IMR-90 (cell line): Measurements from ENCODE around the gene WSB1. TPM values are rescaled to one million over a fixed set of nuclear protein-coding genes. Genes with fewer than 3 reads are reported as not detected.

Source experiments
- ATAC-seq: fragments of 200-7000 bp; cut with Tn5 transposase; 2 replicates; pipeline ENCODE4 v1.9.1; 2020; ENCODE audit warnings: low read depth, mild to moderate bottlenecking, moderate library complexity
- BruUV-seq: library from RNA; stranded (reverse); fragments of 400-500 nt; replicated peaks from 2 replicates; lab custom pipeline; 2021; lab: Mats Ljungman, UMichigan
- CTCF ChIA-PET: fragments of 300-600 bp; formaldehyde crosslinking; extraction: SDS; loops from one replicate; lab custom pipeline; 2021; ENCODE audit warnings: antibody characterized with exemption; lab: Yijun Ruan, JAX
- POLR2A ChIA-PET: fragments of 300-600 bp; sonication (Branson Sonifier 250); formaldehyde crosslinking; loops from one replicate; lab custom pipeline; 2022; ENCODE audit warnings: antibody characterized with exemption; ENCODE audit not compliant: unreplicated experiment; lab: Charles Lee
- DNase-seq: peaks from one replicate; pipeline ENCODE4 v3.0.0; 2013
- H2AFZ ChIP-seq: replicated peaks from 2 replicates; pipeline ENCODE3; 2013; ENCODE audit warnings: low read length, mild to moderate bottlenecking; ENCODE audit not compliant: poor library complexity
- H2AK5ac ChIP-seq: 2 replicates; pipeline ENCODE4 v1.6.1; 2013; ENCODE audit warnings: low read depth, low read length, inconsistent platforms
- H2AK9ac ChIP-seq: replicated peaks from 2 replicates; pipeline ENCODE3; 2013; ENCODE audit warnings: mild to moderate bottlenecking, low read depth, low read length, moderate library complexity; ENCODE audit not compliant: poor library complexity
- H2BK120ac ChIP-seq: 2 replicates; pipeline ENCODE4 v1.6.1; 2013; ENCODE audit warnings: low read depth, low read length, inconsistent platforms
- H2BK15ac ChIP-seq: 3 replicates; pipeline ENCODE4 v1.6.1; 2013; ENCODE audit warnings: low read depth, low read length, inconsistent platforms
- H2BK20ac ChIP-seq: 2 replicates; pipeline ENCODE4 v1.6.1; 2013; ENCODE audit warnings: low read depth, mild to moderate bottlenecking, inconsistent platforms, low read length, moderate library complexity
- H2BK5ac ChIP-seq: 2 replicates; pipeline ENCODE4 v1.6.1; 2013; ENCODE audit warnings: mild to moderate bottlenecking, low read depth, low read length, inconsistent platforms; ENCODE audit not compliant: poor library complexity, severe bottlenecking
- H3K14ac ChIP-seq: replicated peaks from 2 replicates; pipeline ENCODE4 v1.6.1; 2013; ENCODE audit warnings: low read depth, low read length, inconsistent platforms
- H3K18ac ChIP-seq: 2 replicates; pipeline ENCODE4 v1.6.1; 2013; ENCODE audit warnings: low read depth, low read length, control low read depth
- H3K23ac ChIP-seq: 2 replicates; pipeline ENCODE4 v1.6.1; 2013; ENCODE audit warnings: low read depth, low read length, inconsistent platforms
- H3K27ac ChIP-seq: 2 replicates; pipeline ENCODE4 v1.5.1; 2013; ENCODE audit warnings: mild to moderate bottlenecking, control low read depth, low read length; ENCODE audit not compliant: insufficient read depth
- H3K27me3 ChIP-seq: 2 replicates; pipeline ENCODE4 v1.6.1; 2013; ENCODE audit warnings: low read length; ENCODE audit not compliant: control insufficient read depth, insufficient read depth
- H3K36me3 ChIP-seq: 2 replicates; pipeline ENCODE4 v1.6.1; 2013; ENCODE audit warnings: low read length, mixed read lengths; ENCODE audit not compliant: control insufficient read depth, insufficient read depth
- H3K4ac ChIP-seq: 2 replicates; pipeline ENCODE4 v1.6.1; 2013; ENCODE audit warnings: low read depth, low read length, inconsistent platforms
- H3K4me1 ChIP-seq: 2 replicates; pipeline ENCODE4 v1.6.1; 2013; ENCODE audit warnings: low read length, mixed read lengths; ENCODE audit not compliant: control insufficient read depth, insufficient read depth
- H3K4me2 ChIP-seq: 2 replicates; pipeline ENCODE4 v1.6.1; 2013; ENCODE audit warnings: low read depth, mild to moderate bottlenecking, control low read depth, low read length, moderate library complexity
- H3K4me3 ChIP-seq: 2 replicates; pipeline ENCODE4 v1.5.1; 2013; ENCODE audit warnings: low read depth, mild to moderate bottlenecking, control low read depth, low read length, moderate library complexity; ENCODE audit not compliant: insufficient read depth
- H3K56ac ChIP-seq: 2 replicates; pipeline ENCODE4 v1.6.1; 2013; ENCODE audit warnings: low read length, inconsistent platforms; ENCODE audit not compliant: insufficient read depth; ENCODE audit errors: extremely low read depth
- H3K79me1 ChIP-seq, 2 experiments: 2 replicates each; pipeline ENCODE4 v1.6.1; 2013; ENCODE audit warnings: low read length in 2 of 2, inconsistent platforms in 1 of 2, low read depth in 1 of 2
- H3K9ac ChIP-seq: 2 replicates; pipeline ENCODE4 v1.6.1; 2013; ENCODE audit warnings: low read depth, low read length, control low read depth
- H3K9me1 ChIP-seq: 2 replicates; pipeline ENCODE4 v1.6.1; 2013; ENCODE audit warnings: low read length, inconsistent platforms; ENCODE audit not compliant: insufficient read depth
- H3K9me3 ChIP-seq: 2 replicates; pipeline ENCODE4 v1.6.1; 2013; ENCODE audit warnings: low read length; ENCODE audit not compliant: control insufficient read depth, insufficient read depth
- H4K20me1 ChIP-seq: 2 replicates; pipeline ENCODE4 v1.6.1; 2013; ENCODE audit warnings: low read length, inconsistent platforms; ENCODE audit not compliant: insufficient read depth
- H4K5ac ChIP-seq: 2 replicates; pipeline ENCODE4 v1.6.1; 2013; ENCODE audit warnings: mild to moderate bottlenecking, low read depth, low read length, control low read depth
- H4K8ac ChIP-seq, 2 experiments: 2 replicates each; pipeline ENCODE4 v1.6.1; 2013; ENCODE audit warnings: low read depth in 2 of 2, low read length in 2 of 2, control low read depth in 1 of 2, inconsistent platforms in 1 of 2
- H4K91ac ChIP-seq: 2 replicates; pipeline ENCODE4 v1.6.1; 2013; ENCODE audit warnings: low read depth, low read length, inconsistent platforms; ENCODE audit not compliant: insufficient read depth
- BHLHE40 ChIP-seq: fragments of 150-350 bp; IDR thresholded peaks from 2 replicates; pipeline ENCODE4 v1.6.1; 2016; ENCODE audit warnings: mild to moderate bottlenecking, low read depth, low read length
- CEBPB ChIP-seq: IDR thresholded peaks from 2 replicates; pipeline ENCODE4 v1.6.1; 2012; ENCODE audit warnings: low read depth, low read length, improper control_type of control experiment
- ELK1 ChIP-seq: fragments of 150-350 bp; IDR thresholded peaks from 2 replicates; pipeline ENCODE4 v1.6.1; 2016; ENCODE audit warnings: low read depth, mild to moderate bottlenecking, low read length, moderate library complexity, borderline replicate concordance
- MAZ ChIP-seq: IDR thresholded peaks from 2 replicates; pipeline ENCODE4 v1.6.1; 2012; ENCODE audit warnings: low read depth, mild to moderate bottlenecking, low read length, improper control_type of control experiment, moderate library complexity, borderline replicate concordance
- MXI1 ChIP-seq: IDR thresholded peaks from 2 replicates; pipeline ENCODE4 v1.6.1; 2012; ENCODE audit warnings: low read depth, mild to moderate bottlenecking, low read length, moderate library complexity, borderline replicate concordance
- NFE2L2 ChIP-seq: fragments of 150-350 bp; IDR thresholded peaks from 2 replicates; pipeline ENCODE4 v1.6.1; 2016; ENCODE audit warnings: low read depth, mild to moderate bottlenecking, low read length
- POLR2A ChIP-seq: IDR thresholded peaks from 2 replicates; pipeline ENCODE4 v1.6.1; 2012; ENCODE audit warnings: mild to moderate bottlenecking, low read depth, low read length
- RAD21 ChIP-seq: IDR thresholded peaks from 2 replicates; pipeline ENCODE4 v1.6.1; 2012; ENCODE audit warnings: low read length, improper control_type of control experiment
- RFX5 ChIP-seq: IDR thresholded peaks from 2 replicates; pipeline ENCODE4 v1.8.0; 2012; ENCODE audit warnings: low read depth, mild to moderate bottlenecking, low read length, moderate library complexity
- WGBS, 2 experiments: methylation state at CpG; one replicate each; pipeline versions ENCODE4 v1.1.5 to v1.1.7; 2013; ENCODE audit warnings: missing lambda C conversion rate in 2 of 2; ENCODE audit not compliant: insufficient read length in 1 of 2; ENCODE audit errors: extremely low coverage in 2 of 2; 5-methylcytosine and 5-hydroxymethylcytosine counted together
- dilution Hi-C: fragments of 300-500 bp; cut with HindIII; formaldehyde crosslinking; loops from one replicate; pipeline ENCODE4 v1.14.3; 2018; ENCODE audit warnings: low sequenced_read_pairs; ENCODE audit not compliant: unreplicated experiment
- in situ Hi-C: fragments of 300-500 bp; cut with MboI; formaldehyde crosslinking; loops from 3 replicates; pipeline ENCODE4 v1.14.3; 2019; ENCODE audit warnings: low sequenced_read_pairs, inconsistent platforms, mixed read lengths
- intact Hi-C: fragments of 100-400 bp; cut with micrococcal nuclease; formaldehyde crosslinking; loops from 2 replicates; pipeline ENCODE4 v1.10.0; 2022
- polyA plus RNA-seq, 3 experiments: library from polyadenylated mRNA; depleted of rRNA; stranded (reverse); fragments of >200 nt; gene quantifications; 2 replicates each; pipeline ENCODE4 v1.2.3, GENCODE V29; 2012; ENCODE audit warnings: low replicate concordance in 1 of 3
- total RNA-seq: library from RNA; depleted of rRNA; stranded (reverse); fragments of >200 nt; gene quantifications from 2 replicates; pipeline ENCODE4 v1.2.3, GENCODE V29; 2012
- TF ChIP-seq, protein P1 (sequence below): fragments of 150-350 bp; IDR thresholded peaks from 2 replicates; pipeline ENCODE4 v1.6.1; 2017; ENCODE audit warnings: mild to moderate bottlenecking, antibody characterized with exemption, low read length, low read depth

WSB1 gene
- total and polyA plus RNA-seq, 2 of the 4 experiments (the other 2 are of a cell fraction), result 140 to 266 TPM

GRCh38 chr17:27356091-27356705 lies 62.3 kb downstream of the WSB1 start:
- in situ Hi-C loops, result no loop called here

More at GRCh38 chr17:27356091-27356705, 62.3 kb downstream of the WSB1 start:
- ChIA-PET CTCF (no interaction called here), POLR2A (no interaction called here)
- H3K4me2 ChIP-seq, result no peak overlapping the region
- BruUV-seq, result no TSS peak
- H3K36me3 ChIP-seq, result no peaks in the 10 kb centered on the region
- H3K23ac ChIP-seq, result no peak overlapping the region
- ATAC-seq, result no peak
- H4K20me1 ChIP-seq, result no peaks in the 10 kb centered on the region
- H3K4me3 ChIP-seq, result no peak overlapping the region
- no peak overlapping the region for H3K56ac ChIP-seq
- no peak overlapping the region for H2AFZ ChIP-seq
- no peak overlapping the region for H2BK15ac ChIP-seq
- no peak overlapping the region for H3K9ac ChIP-seq
- no peak overlapping the region for H3K4ac ChIP-seq
- H4K5ac ChIP-seq, result no peak overlapping the region
- 100% methylated on average over 1 of the region's 8 CpGs; no CpG with 5 or more reads in 1 of the 2 experiments for WGBS, 2 experiments
- H3K9me1 ChIP-seq, result peaks cover 6% of the 10 kb centered on the region
- peak overlapping the region; percentile 57; the same call in 1 of the 2 replicates for H2AK5ac ChIP-seq
- H2BK20ac ChIP-seq, result no peak overlapping the region
- TF ChIP-seq POLR2A (no peak), CEBPB (no peak), NFE2L2 (no peak), RAD21 (no peak), MAZ (no peak), ELK1 (no peak), MXI1 (no peak), RFX5 (no peak), BHLHE40 (no peak)
- TF ChIP-seq, protein P1, sequence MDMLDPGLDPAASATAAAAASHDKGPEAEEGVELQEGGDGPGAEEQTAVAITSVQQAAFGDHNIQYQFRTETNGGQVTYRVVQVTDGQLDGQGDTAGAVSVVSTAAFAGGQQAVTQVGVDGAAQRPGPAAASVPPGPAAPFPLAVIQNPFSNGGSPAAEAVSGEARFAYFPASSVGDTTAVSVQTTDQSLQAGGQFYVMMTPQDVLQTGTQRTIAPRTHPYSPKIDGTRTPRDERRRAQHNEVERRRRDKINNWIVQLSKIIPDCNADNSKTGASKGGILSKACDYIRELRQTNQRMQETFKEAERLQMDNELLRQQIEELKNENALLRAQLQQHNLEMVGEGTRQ, result no peak
- dilution Hi-C loops (no loop called here), intact Hi-C loops (no loop called here)
- DNase-seq, result no peak
- H3K79me1 ChIP-seq, result peaks cover 7 to 19% of the 10 kb centered on the region in 2 experiments; a peak in 3 of 4 replicates
- H4K91ac ChIP-seq, result no peak overlapping the region
- H2BK5ac ChIP-seq, result no peak overlapping the region
- no peak overlapping the region for H4K8ac ChIP-seq
- H3K27me3 ChIP-seq, result no peaks in the 10 kb centered on the region
- no peak overlapping the region for H3K27ac ChIP-seq
- no peak overlapping the region for H3K14ac ChIP-seq
- H3K18ac ChIP-seq, result no peak overlapping the region
- peaks cover 8% of the 10 kb centered on the region for H3K4me1 ChIP-seq
- no peak overlapping the region for H2AK9ac ChIP-seq
- H2BK120ac ChIP-seq, result no peak overlapping the region
- H3K9me3 ChIP-seq, result no peaks in the 10 kb centered on the region
